C4-2B (cell line): Measurements from ENCODE around the gene ZNF611.
"Not testable (repeated sequence)": the region's sequence is repeated elsewhere in the genome, so short reads cannot be mapped to it uniquely, and the experiment has no call there.

Experiments
- CTCF ChIP-seq: fragments of 450-650 bp; conservative IDR thresholded peaks from 2 replicates; pipeline ENCODE4 v1.5.1; 2017; ENCODE audit warnings: mild to moderate bottlenecking
- ZFX ChIP-seq: fragments of 450-650 bp; IDR thresholded peaks from 2 replicates; pipeline ENCODE4 v1.6.1; 2017

GRCh38 chr19:52715330-52715729 is 19.5 kb downstream of the ZNF611 start:
- not testable (repeated sequence) for TF ChIP-seq CTCF, ZFX
